HG02943 (cell line): ENCODE data around the gene PTOV1.

ENCODE experiments used
- ATAC-seq: cut with Tn5 transposase; IDR thresholded peaks from one replicate; pipeline ENCODE4 v1.9.1; 2021; ENCODE audit warnings: mild to moderate bottlenecking, low read depth, moderate library complexity; ENCODE audit not compliant: unreplicated experiment

Gene PTOV1

GRCh38 chr19:49857061-49857837, 6.3 kb downstream of the PTOV1 start:
- ATAC-seq: no peak

- no peak for ATAC-seq
These were observed 6.8 kb downstream of the PTOV1 start for GRCh38 chr19:49857838-49858087.

- ATAC-seq: no peak
These were observed 7.4 kb downstream of the PTOV1 start for GRCh38 chr19:49858088-49858985.

- ATAC-seq: no peak
These were observed 8.8 kb downstream of the PTOV1 start for GRCh38 chr19:49859682-49860335.

GRCh38 chr19:49860336-49861102, 9.6 kb downstream of the PTOV1 start:
- ATAC-seq: no peak

GRCh38 chr19:49861107-49861506, 10.1 kb downstream of the PTOV1 start:
- ATAC-seq: no peak

- ATAC-seq: no peak
These were observed 10.8 kb downstream of the PTOV1 start for GRCh38 chr19:49861541-49862378.

- no peak for ATAC-seq
These were observed 11.7 kb downstream of the PTOV1 start for GRCh38 chr19:49862391-49863253.

- no peak for ATAC-seq
These were observed 12.4 kb downstream of the PTOV1 start for GRCh38 chr19:49863254-49863934.

- ATAC-seq: no peak
These were observed 13.0 kb downstream of the PTOV1 start for GRCh38 chr19:49863935-49864320.

- ATAC-seq: no peak
These were observed 13.9 kb downstream of the PTOV1 start for GRCh38 chr19:49864890-49865289.

GRCh38 chr19:49866933-49867782, 16.2 kb downstream of the PTOV1 start, which contains the start of gene PNKP:
Gene PNKP, minus strand, starts transcription at chr19:49867576. Its CDS starts 372 bp downstream, at chr19:49867204.
- ATAC-seq: peak; percentile 36

GRCh38 chr19:49869009-49869483, 18.1 kb downstream of the PTOV1 start:
- peak; percentile 6 for ATAC-seq

- ATAC-seq: peak; percentile 66
These were observed 18.7 kb downstream of the PTOV1 start for GRCh38 chr19:49869484-49870308.

- no peak for ATAC-seq
These were observed 19.4 kb downstream of the PTOV1 start for GRCh38 chr19:49870309-49870901.
